Measurements from ENCODE around the gene ADCY10.

Gene ADCY10

DNA sequence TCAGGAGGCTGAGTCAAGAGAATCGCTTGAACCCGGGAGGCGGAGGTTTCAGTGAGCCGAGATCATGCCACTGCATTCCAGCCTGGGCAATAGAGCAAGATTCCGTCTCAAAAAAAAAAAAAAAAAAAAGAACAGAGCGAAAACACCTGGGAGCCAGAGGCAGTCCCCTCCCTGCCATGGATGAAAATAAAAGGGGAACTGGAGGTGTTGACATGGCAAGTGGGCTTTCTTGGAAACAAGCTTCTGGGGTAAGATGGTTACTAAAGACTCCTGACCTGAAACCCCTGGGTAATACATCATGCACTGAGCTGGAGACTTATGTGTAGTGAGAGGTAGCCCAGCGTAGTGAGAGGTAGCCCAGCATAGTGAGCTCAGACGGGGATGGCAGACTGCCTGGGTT, 31.6 kb downstream of the ADCY10 start:
- TF ChIP-seq, protein P1, sequence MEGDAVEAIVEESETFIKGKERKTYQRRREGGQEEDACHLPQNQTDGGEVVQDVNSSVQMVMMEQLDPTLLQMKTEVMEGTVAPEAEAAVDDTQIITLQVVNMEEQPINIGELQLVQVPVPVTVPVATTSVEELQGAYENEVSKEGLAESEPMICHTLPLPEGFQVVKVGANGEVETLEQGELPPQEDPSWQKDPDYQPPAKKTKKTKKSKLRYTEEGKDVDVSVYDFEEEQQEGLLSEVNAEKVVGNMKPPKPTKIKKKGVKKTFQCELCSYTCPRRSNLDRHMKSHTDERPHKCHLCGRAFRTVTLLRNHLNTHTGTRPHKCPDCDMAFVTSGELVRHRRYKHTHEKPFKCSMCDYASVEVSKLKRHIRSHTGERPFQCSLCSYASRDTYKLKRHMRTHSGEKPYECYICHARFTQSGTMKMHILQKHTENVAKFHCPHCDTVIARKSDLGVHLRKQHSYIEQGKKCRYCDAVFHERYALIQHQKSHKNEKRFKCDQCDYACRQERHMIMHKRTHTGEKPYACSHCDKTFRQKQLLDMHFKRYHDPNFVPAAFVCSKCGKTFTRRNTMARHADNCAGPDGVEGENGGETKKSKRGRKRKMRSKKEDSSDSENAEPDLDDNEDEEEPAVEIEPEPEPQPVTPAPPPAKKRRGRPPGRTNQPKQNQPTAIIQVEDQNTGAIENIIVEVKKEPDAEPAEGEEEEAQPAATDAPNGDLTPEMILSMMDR (IDR thresholded peaks at IDR 0.05; ENCODE audit: low read depth, low read length), result no peak
- H3K4me3 ChIP-seq (ENCODE audit: low read depth, low read length), result no peak overlapping the region

DNA sequence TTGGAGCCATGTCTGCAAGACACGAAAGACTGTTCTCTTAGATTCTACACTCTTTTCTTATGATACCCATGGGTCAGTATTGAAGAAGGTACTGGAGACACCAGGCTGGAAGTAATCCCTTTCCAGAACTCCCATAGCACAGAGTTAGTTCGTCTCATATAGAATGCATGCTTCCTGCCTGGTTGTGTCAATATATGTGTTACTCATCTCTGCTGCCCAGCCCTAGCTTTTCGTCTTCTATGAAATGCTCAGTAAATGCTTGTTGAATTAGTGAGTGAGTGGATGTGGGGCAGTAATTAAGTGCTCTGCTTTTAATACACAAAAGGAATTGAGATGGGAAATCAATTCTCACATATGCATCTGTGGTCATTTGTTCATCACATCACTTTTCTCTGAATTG, 32.1 kb downstream of the ADCY10 start:
- TF ChIP-seq, protein P1 (IDR thresholded peaks at IDR 0.05; ENCODE audit: low read depth, low read length), result no peak
- no peak overlapping the region for H3K4me3 ChIP-seq (ENCODE audit: low read depth, low read length)

DNA sequence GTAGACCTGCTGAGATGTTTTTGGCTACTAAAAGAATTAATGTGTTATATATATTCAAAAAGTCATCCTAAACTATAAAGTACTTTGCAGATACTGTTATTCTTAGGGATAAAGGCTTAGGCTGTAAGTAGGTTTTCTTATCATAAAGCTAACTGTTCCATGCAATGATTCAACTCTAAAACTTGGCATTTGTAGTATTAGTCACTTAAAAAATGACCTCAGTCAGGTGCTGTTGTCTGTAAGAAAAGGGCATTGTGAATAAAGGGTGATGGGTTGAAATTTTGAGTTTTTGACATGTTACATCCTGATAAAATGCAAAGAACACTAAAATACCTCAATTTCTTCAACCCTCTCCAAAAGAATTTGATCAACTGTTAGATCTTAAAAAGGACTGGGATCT, 32.9 kb downstream of the ADCY10 start:
- no peak overlapping the region for H3K4me3 ChIP-seq (ENCODE audit: low read depth, low read length)
- TF ChIP-seq, protein P1 (IDR thresholded peaks at IDR 0.05; ENCODE audit: low read depth, low read length), result no peak

DNA sequence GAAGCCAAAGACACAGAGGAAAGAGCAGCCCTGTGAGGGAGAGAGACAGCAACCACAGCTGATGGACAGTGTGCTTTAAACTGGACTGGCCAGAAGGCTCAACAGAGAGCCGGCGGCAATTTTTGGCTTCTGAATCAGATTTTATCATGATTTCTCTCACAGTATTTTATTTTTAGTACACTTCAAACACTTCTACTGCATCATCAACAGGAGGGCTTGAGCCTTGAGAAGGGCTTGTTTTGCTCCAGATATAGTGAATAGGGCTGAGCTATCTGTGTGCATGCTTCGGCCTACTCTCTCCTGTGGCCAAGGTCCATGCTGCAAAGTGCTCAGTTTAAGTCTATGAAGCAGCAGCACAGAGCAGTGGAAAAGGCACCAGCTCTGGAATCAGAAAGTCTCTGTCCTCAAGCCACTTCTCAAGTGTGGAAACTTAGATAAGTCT, 33.3 kb downstream of the ADCY10 start:
- H3K4me3 ChIP-seq (ENCODE audit: low read depth, low read length), result no peak overlapping the region
- TF ChIP-seq, protein P1 (IDR thresholded peaks at IDR 0.05; ENCODE audit: low read depth, low read length), result no peak

DNA sequence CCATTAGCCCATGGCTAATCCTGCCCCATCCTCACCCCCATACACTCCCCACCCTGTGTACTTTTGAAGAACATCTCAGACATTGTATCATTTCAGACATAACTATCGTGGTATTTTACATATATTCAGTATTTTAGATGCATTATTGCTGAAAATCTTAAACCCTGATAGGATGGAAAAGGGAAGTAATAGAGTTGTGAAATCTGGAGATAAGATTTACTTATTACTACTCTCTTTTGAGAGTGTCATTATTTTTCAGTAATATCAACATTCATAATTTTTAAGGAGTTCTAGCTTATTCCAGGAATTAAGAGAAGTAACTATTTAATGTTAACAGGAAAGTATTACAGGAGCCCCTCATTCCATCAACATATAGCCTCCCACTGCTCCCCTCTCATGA, 34.4 kb downstream of the ADCY10 start:
- TF ChIP-seq, protein P1 (IDR thresholded peaks at IDR 0.05; ENCODE audit: low read depth, low read length), result no peak
- no peak overlapping the region for H3K4me3 ChIP-seq (ENCODE audit: low read depth, low read length)

DNA sequence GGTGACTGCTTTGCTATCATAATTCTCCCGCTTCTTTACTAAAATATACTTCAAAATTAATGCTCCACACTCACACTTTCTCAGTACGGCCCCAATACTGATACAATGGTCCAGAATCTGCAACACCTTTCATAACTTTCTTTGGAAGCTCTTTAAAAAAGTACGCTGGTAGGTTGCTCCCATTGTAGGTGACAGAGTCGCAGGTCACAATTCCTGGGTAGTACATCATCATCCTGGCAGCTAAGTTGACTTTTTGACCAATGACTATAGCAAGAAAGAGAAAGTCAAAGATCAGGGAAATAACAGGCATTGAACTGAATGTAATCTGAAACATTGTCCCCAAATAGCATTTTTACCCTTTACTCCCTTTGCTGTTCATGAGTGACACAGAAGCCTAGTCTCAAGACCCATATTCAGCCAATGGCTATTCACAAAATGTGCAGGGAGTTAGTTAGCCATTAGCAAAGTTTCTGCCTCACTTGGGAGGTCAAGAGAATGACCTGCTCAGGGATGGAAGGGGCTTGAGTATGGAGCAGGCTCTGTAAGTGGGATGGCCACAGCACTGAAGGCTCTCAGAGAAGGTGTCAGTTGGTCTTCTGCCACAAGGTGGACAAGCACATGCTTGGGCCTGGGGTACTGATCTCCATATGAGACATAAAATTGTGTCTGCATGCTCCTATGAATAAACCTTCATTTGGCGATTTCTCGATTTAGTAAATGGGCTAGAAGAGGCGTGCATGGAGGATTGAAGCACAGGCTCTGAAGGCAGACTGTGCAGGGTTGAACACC, 35.4 kb downstream of the ADCY10 start:
- TF ChIP-seq, protein P1 (IDR thresholded peaks at IDR 0.05; ENCODE audit: low read depth, low read length), result no peak
- no peak overlapping the region for H3K4me3 ChIP-seq (ENCODE audit: low read depth, low read length)

DNA sequence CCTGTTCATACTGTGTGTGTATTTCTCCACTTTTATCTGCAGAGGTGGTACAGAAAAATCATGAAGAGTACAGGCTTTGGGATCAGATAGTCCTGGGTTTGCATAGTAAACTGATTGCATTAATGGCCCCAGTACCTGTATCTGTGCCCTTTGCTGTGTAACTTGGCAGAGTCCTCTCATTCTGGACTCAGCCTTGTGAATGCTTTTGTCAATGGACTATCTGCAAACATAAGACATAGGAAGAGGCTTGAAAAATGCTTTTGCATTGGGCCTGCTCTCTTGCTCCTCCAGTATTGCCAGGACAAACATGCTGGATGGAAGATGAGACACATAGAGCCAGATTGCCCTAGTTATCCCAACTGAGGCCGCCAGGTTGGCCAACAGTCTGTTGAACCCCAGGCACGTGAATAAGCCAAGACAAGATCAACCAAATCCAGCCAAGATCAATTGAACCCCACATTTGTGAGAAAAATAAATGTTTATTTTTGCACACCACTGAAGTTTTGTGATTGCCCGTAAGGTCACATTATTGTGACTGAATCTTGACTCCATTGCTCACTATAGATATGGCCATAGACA, 37.2 kb downstream of the ADCY10 start:
- no peak overlapping the region for H3K4me3 ChIP-seq (ENCODE audit: low read depth, low read length)
- TF ChIP-seq, protein P1 (IDR thresholded peaks at IDR 0.05; ENCODE audit: low read depth, low read length), result no peak
